Stimulated activated CD4-positive, alpha-beta T cell treated with anti-CD3 and anti-CD28 coated beads, Interleukin-1b, Interleukin-23, amount 100 ng/mL, for 24 hours (primary cell): ENCODE data around the gene KCNG2.

ENCODE experiments used
- DNase-seq, 4 experiments: peaks; one replicate each; pipeline ENCODE4 v3.0.0-alpha.2; 2020; ENCODE audit warnings: low read depth in 4 of 4, low spot score in 1 of 4

Gene KCNG2

DNA sequence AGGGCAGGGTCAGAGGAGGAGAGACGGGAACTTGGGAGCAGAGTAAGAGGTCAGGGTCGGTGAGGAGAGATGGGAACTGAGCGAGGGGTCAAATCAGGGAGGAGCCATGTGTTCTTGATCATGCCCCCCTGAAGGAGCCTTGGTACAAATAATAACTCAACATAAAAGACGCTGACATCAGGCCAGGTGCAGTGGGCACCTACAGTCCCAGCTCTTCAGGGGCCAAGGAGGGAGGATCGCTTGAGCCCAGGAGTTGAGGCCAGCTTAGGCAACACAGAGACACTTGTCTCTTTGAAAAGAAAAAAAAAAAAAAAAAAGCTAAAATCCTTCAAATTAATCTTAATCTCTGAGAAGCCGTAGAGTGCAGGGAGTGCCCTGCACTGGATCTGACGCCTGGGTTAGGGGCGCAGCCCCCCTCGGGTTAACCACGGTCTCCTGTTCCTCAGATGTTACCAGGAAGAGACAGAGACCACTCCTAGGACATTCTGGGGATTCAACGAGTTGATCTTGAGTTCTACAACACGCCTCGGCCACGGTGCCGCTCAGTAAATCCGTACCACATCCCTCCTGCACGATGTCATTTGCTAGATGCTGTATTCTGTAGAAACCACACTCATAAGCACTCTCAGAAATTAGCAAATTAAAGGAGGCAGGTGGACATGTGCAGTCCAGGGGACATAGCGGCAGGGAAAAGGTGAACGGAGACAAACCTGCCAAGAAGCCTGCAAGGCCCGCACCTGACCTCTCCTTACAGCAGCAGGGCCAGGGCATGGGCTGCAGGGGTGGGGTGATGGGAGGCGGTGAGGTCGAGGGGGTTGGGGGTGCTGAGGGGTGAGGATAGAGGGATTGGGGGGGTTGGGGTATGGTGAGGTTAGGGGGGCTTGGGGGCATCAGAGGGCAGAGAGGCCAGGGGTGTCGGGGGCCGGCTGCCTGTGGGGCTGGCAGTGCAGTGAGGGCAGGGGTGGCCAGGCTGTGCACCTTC, 124.5 kb downstream of the KCNG2 start:
- DNase-seq: no peak

DNA sequence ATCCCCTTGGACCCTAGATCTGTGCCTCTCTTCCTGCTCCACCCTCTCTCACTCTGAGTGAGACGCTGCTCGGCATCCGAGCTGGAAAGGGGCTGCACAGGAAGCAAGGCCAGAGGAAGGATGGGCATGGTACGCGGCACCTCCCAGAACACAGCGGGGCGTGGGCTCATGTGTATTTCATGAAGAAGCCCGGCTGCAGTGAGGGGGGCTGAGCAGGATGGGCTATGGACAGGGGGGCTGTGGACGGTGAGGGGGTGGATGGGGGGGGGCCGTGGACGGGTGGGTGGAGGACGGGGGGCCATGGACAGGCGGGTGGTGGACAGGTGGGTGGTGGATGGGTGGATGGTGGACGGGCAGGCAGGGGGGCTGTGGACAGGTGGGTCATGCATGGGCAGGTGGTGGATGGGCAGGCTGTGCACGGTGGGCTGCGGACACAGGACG, 125.3 kb downstream of the KCNG2 start:
- no peak for DNase-seq

DNA sequence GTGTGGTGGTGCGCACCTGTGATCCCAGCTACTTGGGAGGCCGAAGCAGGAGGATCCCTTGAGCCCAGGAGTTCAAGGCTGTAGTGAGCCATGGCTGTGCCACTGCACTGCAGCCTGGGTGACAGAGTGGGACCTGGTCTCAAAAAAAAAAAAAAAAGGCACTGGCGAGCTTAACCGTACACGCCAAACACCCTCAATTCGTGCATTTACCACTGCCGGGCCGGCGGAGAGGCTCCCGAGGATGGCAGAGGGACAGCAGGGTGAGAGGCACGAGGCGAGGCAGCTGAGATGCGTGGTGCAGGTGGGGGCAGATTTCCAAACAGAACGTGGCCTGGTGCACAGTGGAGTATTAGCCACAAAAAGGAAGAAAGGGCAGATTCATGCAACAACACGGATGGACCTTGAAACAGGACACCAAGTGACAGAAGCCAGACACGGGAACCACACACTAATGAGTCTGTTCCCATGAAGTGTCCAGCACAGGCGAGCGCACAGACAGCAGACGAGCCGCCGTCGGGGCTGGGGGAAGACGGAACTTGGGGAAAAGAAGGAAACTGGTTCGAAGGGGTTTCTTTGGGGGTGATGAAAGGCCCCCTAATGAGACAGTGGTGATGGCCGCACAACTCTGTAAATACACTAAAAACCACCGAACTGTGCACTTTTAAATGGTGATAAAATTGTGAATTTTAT, 126.3 kb downstream of the KCNG2 start:
- DNase-seq: no peak

DNA sequence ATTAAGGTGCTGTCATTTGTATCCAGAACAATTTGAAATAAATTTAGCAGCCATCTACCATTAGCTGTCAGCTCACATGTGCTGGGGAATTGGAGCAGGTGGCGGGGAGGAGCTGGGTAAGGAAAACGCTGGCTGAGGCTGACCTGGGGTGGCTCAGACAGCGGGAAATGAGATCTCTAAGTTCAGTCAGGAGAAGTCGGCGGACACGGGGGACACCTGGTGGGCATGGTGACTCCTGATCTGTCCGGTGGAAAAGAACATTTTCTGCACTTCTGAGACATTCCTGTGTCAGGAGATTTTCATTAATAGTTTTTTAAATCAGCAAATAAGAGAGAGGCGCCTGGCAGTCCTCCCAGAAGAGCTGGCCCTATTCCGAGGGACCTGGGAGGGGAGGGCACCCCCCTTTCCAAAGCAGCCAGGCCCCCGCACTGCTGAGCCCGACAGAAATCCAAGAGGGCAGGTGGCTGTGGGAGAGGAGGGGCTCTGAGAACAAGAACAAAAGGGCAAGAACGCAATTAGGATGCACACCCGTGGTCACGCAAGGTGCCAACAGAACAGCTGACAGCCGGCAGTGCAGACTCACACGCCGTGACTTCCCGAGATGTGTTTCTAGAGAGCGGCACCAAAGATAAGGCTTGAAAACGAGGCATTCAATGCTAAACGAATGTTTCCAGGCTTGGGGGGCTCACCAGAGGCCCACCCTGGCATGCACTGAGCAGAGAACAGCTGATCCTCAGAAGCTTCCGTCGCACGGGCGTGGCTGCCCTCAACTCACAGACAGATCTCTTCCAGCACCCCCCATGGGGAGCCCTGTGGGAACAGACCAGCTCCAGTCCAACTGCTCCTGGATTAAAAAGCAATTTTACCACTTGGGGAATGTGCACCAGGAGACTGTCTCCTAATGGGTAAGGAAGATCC, 127.3 kb downstream of the KCNG2 start:
- no peak for DNase-seq

DNA sequence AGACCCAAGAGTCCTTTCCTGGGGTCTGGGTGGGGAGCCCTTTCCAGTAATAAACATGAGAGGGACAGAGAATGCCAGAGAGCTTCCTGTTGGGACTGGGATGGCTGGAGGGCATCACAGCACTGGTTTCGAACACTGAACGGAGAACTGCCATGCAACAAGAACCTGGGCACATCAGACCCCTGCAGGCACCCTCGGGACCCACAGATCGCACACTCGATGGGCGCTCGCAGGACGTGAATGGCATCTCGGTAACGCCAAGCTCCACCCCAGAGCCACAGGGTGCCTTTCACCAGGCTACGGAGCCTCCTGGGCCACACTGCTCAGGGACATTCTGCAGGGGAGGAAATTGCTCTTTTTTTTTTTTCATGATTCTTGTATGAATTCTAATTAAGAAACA, 128.6 kb downstream of the KCNG2 start:
- no peak for DNase-seq

DNA sequence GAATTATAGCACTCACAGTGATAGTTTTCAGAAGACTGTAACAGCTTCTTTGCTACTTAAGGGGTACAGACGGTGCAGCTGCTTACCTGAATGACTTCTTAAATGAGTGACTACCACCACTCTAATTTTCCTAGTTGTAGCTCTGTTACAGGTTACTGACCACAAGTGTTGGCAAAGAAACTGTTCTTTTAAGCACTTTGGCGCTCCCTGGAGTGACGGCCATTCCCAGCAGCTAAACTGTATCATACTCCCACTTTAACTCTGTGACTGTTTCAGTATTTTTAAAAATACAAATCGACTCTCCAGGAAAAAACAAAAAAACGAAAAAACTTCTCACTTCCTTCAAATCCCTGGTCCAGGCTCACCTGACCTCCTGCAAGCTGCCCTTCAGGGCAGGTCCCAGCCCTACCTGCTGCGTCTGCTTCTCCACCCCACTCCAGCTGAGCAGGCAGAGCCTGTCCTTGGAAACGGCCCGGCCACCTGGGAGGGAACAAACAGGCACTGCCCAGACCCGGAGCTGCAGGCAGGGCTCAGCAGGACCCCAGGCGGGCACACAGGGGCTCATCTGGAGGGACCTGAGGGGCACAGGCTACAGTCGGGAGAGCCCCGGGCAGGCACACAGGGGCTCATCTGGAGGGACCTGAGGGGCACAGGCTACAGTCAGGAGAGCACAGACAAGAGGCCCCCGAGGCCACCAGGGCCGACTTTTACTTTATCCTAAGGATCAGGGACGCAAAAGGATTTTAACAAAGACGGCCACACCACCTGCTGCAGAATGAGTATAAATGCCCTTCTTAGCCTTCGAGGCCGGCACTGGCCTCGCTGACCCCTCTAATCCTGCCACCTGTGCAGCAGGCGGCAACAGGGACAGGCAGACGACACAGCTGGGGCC, 129.2 kb downstream of the KCNG2 start:
- no peak for DNase-seq

DNA sequence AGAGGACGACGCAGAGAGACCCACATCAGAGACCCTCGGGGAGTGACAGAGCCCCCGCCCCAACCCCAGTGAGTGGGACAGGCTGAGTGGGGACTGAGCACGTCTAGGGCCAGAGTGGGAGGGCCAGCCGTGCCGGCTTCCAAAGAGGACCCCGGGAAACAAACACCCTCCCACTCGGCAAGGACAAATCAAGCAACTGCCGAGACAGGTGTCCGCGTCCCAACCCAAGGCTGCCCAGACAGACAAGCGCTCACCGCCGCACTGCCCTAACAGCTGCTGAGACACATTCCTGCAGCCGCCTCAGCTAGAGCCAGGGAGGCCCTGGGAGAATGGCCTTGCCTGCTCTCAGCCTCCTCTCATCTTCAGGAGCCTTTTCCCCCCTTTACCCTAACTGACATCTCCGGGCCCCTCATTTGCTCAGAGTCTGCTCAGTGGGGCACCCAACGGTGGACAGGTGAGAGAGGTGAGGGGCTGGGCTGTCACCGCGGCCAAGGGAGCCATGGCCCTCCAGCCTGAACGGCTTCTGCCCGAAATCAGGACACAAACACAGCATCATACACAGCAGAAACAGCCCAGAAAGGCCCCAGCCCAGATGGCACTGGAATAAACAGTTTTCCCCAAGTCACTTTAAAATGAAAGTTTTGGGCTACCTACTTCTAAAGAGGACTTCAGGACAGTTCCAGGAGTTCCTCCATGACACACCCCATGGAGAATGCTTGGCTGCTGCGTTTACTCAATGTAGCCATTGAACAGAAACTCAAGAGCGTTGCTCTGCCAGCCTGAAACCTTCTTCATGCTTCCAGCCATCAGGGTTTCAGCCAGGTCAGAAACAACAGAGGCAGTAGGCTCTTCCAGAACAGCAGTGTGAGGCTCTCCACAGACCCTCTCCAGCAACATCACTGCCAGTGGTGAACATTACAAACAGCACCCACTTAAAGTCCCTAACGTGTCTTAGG, 130.1 kb downstream of the KCNG2 start:
- DNase-seq: no peak

DNA sequence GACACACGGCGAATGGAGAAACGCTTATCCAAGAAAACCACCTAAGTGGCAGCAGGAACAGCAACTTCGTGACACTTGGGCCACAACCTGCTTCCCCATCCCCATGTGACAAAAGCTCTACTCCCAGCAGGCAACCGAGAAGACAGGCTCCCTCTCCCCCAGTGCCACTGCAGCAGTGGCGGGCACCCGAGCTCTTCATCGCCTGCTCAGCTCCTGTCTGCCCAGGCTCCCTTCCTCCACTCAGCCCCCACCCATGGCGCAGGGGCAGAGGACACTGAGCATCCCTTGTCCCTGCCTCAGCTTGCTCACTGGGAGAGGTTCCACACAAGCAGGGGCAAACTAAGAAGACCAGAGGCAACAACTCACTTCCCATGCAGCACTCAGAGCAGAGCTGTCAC, 130.8 kb downstream of the KCNG2 start:
- no peak for DNase-seq

DNA sequence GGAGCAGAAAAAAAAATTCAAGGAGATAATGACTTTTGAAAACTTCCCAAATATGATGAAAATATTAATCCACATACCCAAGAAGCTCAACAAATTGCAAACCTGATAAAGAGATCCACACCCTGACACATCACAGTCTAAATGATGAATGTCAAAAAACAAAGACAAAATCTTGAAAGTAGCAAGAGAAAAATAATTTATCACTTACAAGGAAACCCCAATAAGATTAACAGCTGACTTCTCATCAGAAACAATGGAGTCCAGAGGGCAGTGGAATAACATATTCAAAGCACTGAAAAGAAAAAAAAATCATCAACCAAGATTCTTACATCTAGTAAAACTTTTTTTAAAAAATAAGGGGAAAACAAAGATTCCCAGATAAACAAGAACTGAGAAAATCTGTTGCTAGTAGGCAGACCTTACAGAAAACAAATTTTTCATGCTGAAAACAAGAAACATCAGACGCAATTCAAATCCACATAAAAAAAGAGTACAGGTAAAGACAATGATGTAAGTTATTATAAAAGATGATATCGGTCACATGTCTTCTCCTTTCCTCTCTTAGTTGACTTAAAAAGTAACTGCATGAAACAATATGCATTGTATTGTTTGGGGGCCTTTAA, 132.4 kb downstream of the KCNG2 start:
- no peak for DNase-seq

DNA sequence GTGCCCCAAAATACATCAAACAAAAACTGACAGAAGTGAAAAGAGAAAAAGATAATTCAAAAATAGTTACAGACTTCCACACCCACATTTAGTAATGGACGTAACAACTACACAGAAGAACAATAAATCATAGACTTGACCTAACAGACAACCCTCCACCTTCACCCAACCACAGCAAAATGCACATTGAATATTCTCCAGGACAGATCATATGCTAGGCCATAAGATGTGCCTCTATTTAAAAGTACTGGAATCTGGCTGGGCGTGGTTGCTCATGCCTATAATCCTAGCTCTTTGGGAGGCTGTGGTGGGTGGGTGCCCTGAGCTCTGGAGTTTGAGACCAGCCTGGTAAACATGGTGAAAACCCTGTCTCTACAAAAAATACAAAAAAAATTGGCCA, 133.7 kb downstream of the KCNG2 start:
- no peak for DNase-seq

DNA sequence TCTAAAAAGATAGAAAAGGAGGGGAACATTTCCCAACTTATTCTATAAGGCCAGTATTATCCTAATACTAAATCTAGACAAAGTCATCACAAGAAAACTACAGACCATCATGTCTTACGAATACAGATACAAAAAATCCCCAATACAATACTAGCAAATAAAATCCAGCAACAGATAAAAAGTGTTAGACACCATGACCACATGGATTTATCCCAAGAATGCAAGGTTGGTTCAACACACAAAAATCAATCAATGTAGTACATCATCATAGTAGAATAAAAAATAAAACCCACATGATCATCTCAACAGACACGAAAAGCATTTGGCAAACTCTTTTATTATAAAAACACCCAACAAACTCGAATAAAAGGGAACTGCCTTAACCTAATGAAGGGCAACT, 135.2 kb downstream of the KCNG2 start:
- DNase-seq: no peak

DNA sequence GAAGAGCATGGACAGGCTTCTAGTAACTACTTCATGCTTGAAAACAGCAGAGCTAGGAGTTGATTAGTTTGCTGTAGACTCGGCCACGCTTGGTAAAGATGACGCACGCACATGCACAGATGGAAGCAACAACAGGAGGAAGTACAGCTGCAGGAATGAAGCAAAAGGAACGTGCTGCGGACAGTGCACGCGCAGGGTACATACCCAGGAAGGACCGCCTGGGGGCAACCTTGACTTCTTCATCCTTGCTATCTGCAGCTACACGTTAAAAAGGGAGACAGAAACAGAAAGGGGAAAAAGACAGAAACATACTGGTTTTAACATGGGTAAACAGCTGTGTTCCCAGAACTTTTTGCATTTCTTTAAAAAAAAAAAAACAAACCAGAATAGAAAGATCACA, 136.0 kb downstream of the KCNG2 start:
- no peak for DNase-seq

DNA sequence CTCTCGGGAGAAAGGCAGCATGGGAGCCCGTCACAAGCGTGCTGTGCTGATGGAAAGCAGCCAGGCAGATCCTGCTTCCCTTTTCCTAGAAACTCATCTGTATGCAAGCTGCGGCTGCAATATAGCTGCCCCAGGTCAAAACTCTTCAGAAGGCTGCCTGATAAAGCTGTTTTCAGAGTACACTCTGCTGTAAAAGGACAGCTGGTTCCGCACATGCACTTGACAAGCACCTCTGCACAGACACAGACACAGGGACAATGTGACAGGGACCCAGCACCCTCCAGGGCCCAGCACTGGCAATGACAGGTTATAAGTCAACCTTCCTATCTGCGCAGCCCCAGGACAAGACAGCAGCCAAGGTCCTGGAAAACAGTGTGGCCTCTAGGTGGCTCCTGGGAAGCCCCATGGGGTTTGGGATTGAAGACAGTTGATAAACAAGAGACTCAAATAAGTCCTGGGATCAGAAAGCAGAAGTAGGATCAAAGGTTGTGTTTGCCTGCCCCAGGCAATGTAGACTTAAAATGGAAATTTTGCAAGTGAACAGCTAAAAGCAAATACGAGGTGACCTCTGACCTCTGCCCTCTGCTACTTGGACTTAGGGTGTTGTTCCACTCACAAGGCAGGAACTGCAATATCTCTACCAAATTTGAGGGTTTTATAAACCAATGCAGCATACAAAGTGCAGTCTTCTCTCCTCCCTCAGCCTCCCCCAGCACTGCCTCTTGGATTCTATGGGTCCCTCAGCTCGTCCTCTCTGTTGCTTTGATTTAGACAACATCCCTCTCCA, 136.8 kb downstream of the KCNG2 start:
- DNase-seq: no peak

DNA sequence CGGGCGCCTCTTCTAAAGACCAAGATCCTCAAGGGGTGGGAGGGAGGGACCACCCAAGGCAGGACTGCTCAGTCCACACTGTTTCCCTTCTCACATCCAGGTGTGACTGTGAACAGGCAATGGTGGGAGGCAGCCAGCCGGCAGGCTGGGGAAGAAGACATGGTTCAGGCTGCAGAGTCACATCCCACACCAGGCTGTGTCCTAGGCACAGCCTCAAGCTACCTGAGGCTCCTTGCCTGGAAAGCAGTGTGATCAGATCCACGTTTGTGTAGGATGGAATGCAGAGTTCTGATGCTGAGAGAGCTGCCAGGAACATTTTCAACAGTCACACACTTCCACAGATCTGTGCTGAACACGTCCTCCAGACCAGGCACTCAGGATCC, 137.4 kb downstream of the KCNG2 start:
- DNase-seq: no peak

DNA sequence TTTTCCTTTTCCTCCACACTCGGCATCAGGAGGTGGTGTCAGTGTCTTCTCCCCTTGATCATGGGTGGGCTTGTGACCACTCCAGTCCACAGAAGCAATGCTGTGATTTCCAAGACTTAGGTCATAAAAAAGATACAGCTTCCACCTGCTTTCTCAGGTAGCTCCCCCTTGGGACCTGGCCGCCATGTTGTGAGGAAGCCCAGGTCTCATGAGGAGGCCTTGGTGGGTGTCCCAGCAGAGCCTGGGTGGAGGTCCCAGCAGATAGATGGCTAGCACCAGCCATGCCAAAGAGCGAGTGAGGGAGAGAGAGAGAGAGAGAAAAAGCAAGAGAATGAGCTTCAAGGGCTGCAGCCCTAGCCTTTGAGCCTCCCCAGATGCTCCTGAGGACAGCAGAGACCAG, 137.8 kb downstream of the KCNG2 start:
- DNase-seq: no peak

DNA sequence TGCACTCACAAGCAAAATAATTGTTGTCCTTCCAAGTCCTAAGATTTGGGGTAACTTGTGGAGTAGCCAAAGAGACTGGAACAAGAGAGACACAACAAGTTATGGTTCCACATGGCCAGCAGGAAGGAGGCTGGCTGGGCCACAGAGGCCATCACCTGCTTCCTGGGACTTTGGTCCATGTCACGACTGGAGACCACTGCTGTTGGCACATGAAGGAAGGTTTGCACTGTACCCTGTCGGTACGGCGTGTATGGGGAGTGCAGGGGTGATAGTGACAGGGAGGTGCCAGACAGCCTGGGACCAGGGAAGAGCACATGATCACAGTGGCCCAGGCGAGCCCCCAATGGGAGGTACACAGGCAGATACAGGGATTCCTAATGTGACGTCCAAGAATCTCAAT, 138.2 kb downstream of the KCNG2 start:
- DNase-seq: no peak

DNA sequence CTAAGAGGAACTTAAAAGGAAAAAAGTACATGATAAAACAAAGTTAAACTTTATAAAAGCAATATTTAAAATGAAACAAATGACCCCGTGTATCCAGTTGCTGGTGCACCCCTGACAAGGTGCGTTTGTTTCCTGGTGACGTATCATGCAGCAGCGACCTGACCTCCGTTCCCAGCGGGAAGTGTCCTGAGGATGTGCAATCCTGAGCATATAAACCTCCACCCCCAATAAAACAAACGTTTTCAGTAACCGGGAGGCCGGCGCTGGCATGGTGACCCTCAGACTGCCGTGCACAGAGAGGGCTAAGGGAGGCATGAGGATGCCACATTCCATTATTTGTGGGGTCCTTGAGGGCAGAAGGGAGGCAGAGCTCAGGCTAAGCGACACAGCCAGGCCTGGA, 138.9 kb downstream of the KCNG2 start:
- no peak for DNase-seq
